ENCODE results near the gene ZNF552.
A peak's percentile ranks its signal among the peaks of the same experiment; 100 is the strongest.
"Not testable (repeated sequence)": the region's sequence is repeated elsewhere in the genome, so short reads cannot be mapped to it uniquely, and the experiment has no call there.

Gene ZNF552

GRCh38 chr19:57830071-57830602 is 15.4 kb upstream of the ZNF552 start, which contains the start of gene ZNF587B:
Gene ZNF587B, plus strand, starts transcription at chr19:57830299. Its CDS starts 230 bp downstream, at chr19:57830529.
- Histone ChIP-seq H3K27me3 (ENCODE audit: control insufficient read depth, insufficient read depth, low read length) (no peaks in the 10 kb centered on the region), H3K9me3 (ENCODE audit: control insufficient read depth, low read length) (no peaks in the 10 kb centered on the region), H3K36me3 (ENCODE audit: control insufficient read depth, insufficient read depth, low read length) (no peaks in the 10 kb centered on the region), H3K4me3 (ENCODE audit: low read length) (no peak within 1 kb of the TSS), H3K9ac (ENCODE audit: low read length) (peak within 1 kb of the TSS; percentile 29), H3K4me1 (ENCODE audit: control insufficient read depth, insufficient read depth, low read length) (no peaks in the 10 kb centered on the region)

- Histone ChIP-seq H3K4me3 (ENCODE audit: low read length) (no peak overlapping the region), H3K9ac (ENCODE audit: low read length) (no peak overlapping the region), H3K27me3 (ENCODE audit: control insufficient read depth, insufficient read depth, low read length) (no peaks in the 10 kb centered on the region), H3K9me3 (ENCODE audit: control insufficient read depth, low read length) (no peaks in the 10 kb centered on the region), H3K36me3 (ENCODE audit: control insufficient read depth, insufficient read depth, low read length) (no peaks in the 10 kb centered on the region), H3K4me1 (ENCODE audit: control insufficient read depth, insufficient read depth, low read length) (no peaks in the 10 kb centered on the region)
These were observed 14.6 kb upstream of the ZNF552 start for GRCh38 chr19:57829316-57829715.

- H3K4me3 ChIP-seq (ENCODE audit: low read length): no peak overlapping the region
- peaks cover 10% of the 10 kb centered on the region for H3K4me1 ChIP-seq (ENCODE audit: control insufficient read depth, insufficient read depth, low read length)
- H3K27me3 ChIP-seq (ENCODE audit: control insufficient read depth, insufficient read depth, low read length): no peaks in the 10 kb centered on the region
- no peaks in the 10 kb centered on the region for H3K36me3 ChIP-seq (ENCODE audit: control insufficient read depth, insufficient read depth, low read length)
- no peak overlapping the region for H3K9ac ChIP-seq (ENCODE audit: low read length)
- no peaks in the 10 kb centered on the region for H3K9me3 ChIP-seq (ENCODE audit: control insufficient read depth, low read length)
These were observed 10.8 kb upstream of the ZNF552 start for GRCh38 chr19:57825511-57825910.

- not testable (repeated sequence) for H3K9ac ChIP-seq (ENCODE audit: low read length); H3K4me3 ChIP-seq (ENCODE audit: low read length); H3K36me3 ChIP-seq (ENCODE audit: control insufficient read depth, insufficient read depth, low read length); H3K9me3 ChIP-seq (ENCODE audit: control insufficient read depth, low read length); H3K27me3 ChIP-seq (ENCODE audit: control insufficient read depth, insufficient read depth, low read length)
- peaks cover 13% of the 10 kb centered on the region for H3K4me1 ChIP-seq (ENCODE audit: control insufficient read depth, insufficient read depth, low read length)
These were observed 8.9 kb upstream of the ZNF552 start for GRCh38 chr19:57823608-57824007.

- H3K4me3 ChIP-seq (ENCODE audit: low read length); H3K9ac ChIP-seq (ENCODE audit: low read length); H3K27me3 ChIP-seq (ENCODE audit: control insufficient read depth, insufficient read depth, low read length); H3K9me3 ChIP-seq (ENCODE audit: control insufficient read depth, low read length); H3K36me3 ChIP-seq (ENCODE audit: control insufficient read depth, insufficient read depth, low read length): not testable (repeated sequence)
- H3K4me1 ChIP-seq (ENCODE audit: control insufficient read depth, insufficient read depth, low read length): peaks cover 13% of the 10 kb centered on the region
These were observed 8.4 kb upstream of the ZNF552 start for GRCh38 chr19:57823155-57823554.

- not testable (repeated sequence) for H3K36me3 ChIP-seq (ENCODE audit: control insufficient read depth, insufficient read depth, low read length); H3K9ac ChIP-seq (ENCODE audit: low read length); H3K9me3 ChIP-seq (ENCODE audit: control insufficient read depth, low read length); H3K4me3 ChIP-seq (ENCODE audit: low read length); H3K27me3 ChIP-seq (ENCODE audit: control insufficient read depth, insufficient read depth, low read length)
- peaks cover 13% of the 10 kb centered on the region for H3K4me1 ChIP-seq (ENCODE audit: control insufficient read depth, insufficient read depth, low read length)
These were observed 6.8 kb upstream of the ZNF552 start for GRCh38 chr19:57821501-57821900.

GRCh38 chr19:57821095-57821494 is 6.4 kb upstream of the ZNF552 start:
- not testable (repeated sequence) for H3K9ac ChIP-seq (ENCODE audit: low read length); H3K4me3 ChIP-seq (ENCODE audit: low read length); H3K9me3 ChIP-seq (ENCODE audit: control insufficient read depth, low read length); H3K27me3 ChIP-seq (ENCODE audit: control insufficient read depth, insufficient read depth, low read length); H3K36me3 ChIP-seq (ENCODE audit: control insufficient read depth, insufficient read depth, low read length)
- peaks cover 13% of the 10 kb centered on the region for H3K4me1 ChIP-seq (ENCODE audit: control insufficient read depth, insufficient read depth, low read length)

- H3K4me3 ChIP-seq (ENCODE audit: low read length): peak overlapping the region; percentile 62
- H3K9me3 ChIP-seq (ENCODE audit: control insufficient read depth, low read length): no peaks in the 10 kb centered on the region
- peaks cover 14% of the 10 kb centered on the region for H3K4me1 ChIP-seq (ENCODE audit: control insufficient read depth, insufficient read depth, low read length)
- H3K36me3 ChIP-seq (ENCODE audit: control insufficient read depth, insufficient read depth, low read length): no peaks in the 10 kb centered on the region
- H3K27me3 ChIP-seq (ENCODE audit: control insufficient read depth, insufficient read depth, low read length): no peaks in the 10 kb centered on the region
- peak overlapping the region; percentile 87 for H3K9ac ChIP-seq (ENCODE audit: low read length)
These were observed 5.9 kb upstream of the ZNF552 start for GRCh38 chr19:57820599-57820998.

GRCh38 chr19:57819475-57820148 is 4.9 kb upstream of the ZNF552 start:
- Histone ChIP-seq H3K36me3 (ENCODE audit: control insufficient read depth, insufficient read depth, low read length) (no peaks in the 10 kb centered on the region), H3K9me3 (ENCODE audit: control insufficient read depth, low read length) (no peaks in the 10 kb centered on the region), H3K4me1 (ENCODE audit: control insufficient read depth, insufficient read depth, low read length) (peaks cover 21% of the 10 kb centered on the region), H3K4me3 (ENCODE audit: low read length) (peak overlapping the region; percentile 62), H3K27me3 (ENCODE audit: control insufficient read depth, insufficient read depth, low read length) (no peaks in the 10 kb centered on the region), H3K9ac (ENCODE audit: low read length) (peak overlapping the region; percentile 87)

- Histone ChIP-seq H3K4me3 (ENCODE audit: low read length) (no peak overlapping the region), H3K9ac (ENCODE audit: low read length) (no peak overlapping the region), H3K9me3 (ENCODE audit: control insufficient read depth, low read length) (no peaks in the 10 kb centered on the region), H3K36me3 (ENCODE audit: control insufficient read depth, insufficient read depth, low read length) (no peaks in the 10 kb centered on the region), H3K27me3 (ENCODE audit: control insufficient read depth, insufficient read depth, low read length) (no peaks in the 10 kb centered on the region), H3K4me1 (ENCODE audit: control insufficient read depth, insufficient read depth, low read length) (peaks cover 24% of the 10 kb centered on the region)
These were observed 3.7 kb upstream of the ZNF552 start for GRCh38 chr19:57818378-57818777.

- Histone ChIP-seq H3K4me3 (ENCODE audit: low read length) (no peak overlapping the region), H3K27me3 (ENCODE audit: control insufficient read depth, insufficient read depth, low read length) (no peaks in the 10 kb centered on the region), H3K36me3 (ENCODE audit: control insufficient read depth, insufficient read depth, low read length) (no peaks in the 10 kb centered on the region), H3K9ac (ENCODE audit: low read length) (no peak overlapping the region), H3K4me1 (ENCODE audit: control insufficient read depth, insufficient read depth, low read length) (peaks cover 21% of the 10 kb centered on the region), H3K9me3 (ENCODE audit: control insufficient read depth, low read length) (no peaks in the 10 kb centered on the region)
These were observed 3.3 kb upstream of the ZNF552 start for GRCh38 chr19:57817976-57818375.

GRCh38 chr19:57816652-57817051 is 1.9 kb upstream of the ZNF552 start:
- Histone ChIP-seq H3K9ac (ENCODE audit: low read length) (no peak overlapping the region), H3K9me3 (ENCODE audit: control insufficient read depth, low read length) (no peaks in the 10 kb centered on the region), H3K27me3 (ENCODE audit: control insufficient read depth, insufficient read depth, low read length) (no peaks in the 10 kb centered on the region), H3K4me1 (ENCODE audit: control insufficient read depth, insufficient read depth, low read length) (peaks cover 23% of the 10 kb centered on the region), H3K4me3 (ENCODE audit: low read length) (no peak overlapping the region), H3K36me3 (ENCODE audit: control insufficient read depth, insufficient read depth, low read length) (no peaks in the 10 kb centered on the region)

Data from mucosa of stomach (tissue), 1 donor.